CD14-positive monocyte (primary cell): Measurements from ENCODE around the gene CYP2C18. TPM values are rescaled to one million over a fixed set of nuclear protein-coding genes. Genes with fewer than 3 reads are reported as not detected.

Experiments
- DNase-seq, 3 donors: peaks; one replicate each; pipeline ENCODE4 v3.0.0-alpha.2; 2011 to 2022
- H2AFZ ChIP-seq: 2 replicates; pipeline ENCODE4 v1.6.0; 2012; ENCODE audit warnings: mild to moderate bottlenecking, low read depth, low read length, inconsistent platforms; ENCODE audit not compliant: insufficient read depth, poor library complexity, severe bottlenecking
- H3K27ac ChIP-seq, 2 donors: 1 replicate in 1 of 2; 2 replicates in 1 of 2; pipeline ENCODE4 v1.5.1; 2012 to 2013; ENCODE audit warnings: low read length in 2 of 2, control low read depth in 1 of 2, inconsistent platforms in 1 of 2, low read depth in 1 of 2, mild to moderate bottlenecking in 1 of 2
- H3K27me3 ChIP-seq, 2 donors: one replicate each; pipeline versions ENCODE4 v1.6.0 to v1.6.1; 2011 to 2013; ENCODE audit warnings: low read length in 2 of 2; ENCODE audit not compliant: control insufficient read depth in 2 of 2, insufficient read depth in 2 of 2
- H3K36me3 ChIP-seq, 2 donors: replicated peaks in 1 of 2; 1 replicate in 1 of 2; 2 replicates in 1 of 2; pipeline versions ENCODE4 v1.5.1 to v1.6.1; 2012 to 2013; ENCODE audit warnings: low read length in 2 of 2, control low read depth in 1 of 2, inconsistent platforms in 1 of 2, mild to moderate bottlenecking in 1 of 2; ENCODE audit not compliant: insufficient read depth in 2 of 2, control insufficient read depth in 1 of 2
- H3K4me1 ChIP-seq, 2 donors: 1 replicate in 1 of 2; 2 replicates in 1 of 2; pipeline versions ENCODE4 v1.5.1 to v1.6.1; 2012 to 2013; ENCODE audit warnings: low read length in 2 of 2, control low read depth in 1 of 2, inconsistent platforms in 1 of 2, mild to moderate bottlenecking in 1 of 2, moderate library complexity in 1 of 2; ENCODE audit not compliant: insufficient read depth in 2 of 2, control insufficient read depth in 1 of 2
- H3K4me2 ChIP-seq: replicated peaks from 2 replicates; pipeline ENCODE3; 2012; ENCODE audit warnings: low read length, moderate library complexity, mild to moderate bottlenecking; ENCODE audit not compliant: poor library complexity, severe bottlenecking; ENCODE audit errors: extremely low read depth
- H3K4me3 ChIP-seq, 3 experiments: fragments of 200-600 bp in 1 of 3; sonication (generic) in 1 of 3; replicated peaks in 1 of 3; 1 replicate in 2 of 3; 2 replicates in 1 of 3; pipeline ENCODE4 v1.5.1; 2011 to 2013; ENCODE audit warnings: low read length in 3 of 3, mild to moderate bottlenecking in 3 of 3, control low read depth in 2 of 3, low read depth in 2 of 3, inconsistent platforms in 1 of 3, moderate library complexity in 1 of 3
- H3K79me2 ChIP-seq: 2 replicates; pipeline ENCODE4 v1.6.0; 2012; ENCODE audit warnings: mild to moderate bottlenecking, control low read depth, inconsistent platforms, low read length, moderate library complexity; ENCODE audit not compliant: insufficient read depth
- H3K9ac ChIP-seq: 2 replicates; pipeline ENCODE4 v1.6.0; 2017; ENCODE audit warnings: low read length, mild to moderate bottlenecking; ENCODE audit not compliant: insufficient read depth, poor library complexity, severe bottlenecking
- H3K9me3 ChIP-seq, 2 donors: replicated peaks in 1 of 2; 1 replicate in 1 of 2; 2 replicates in 1 of 2; pipeline versions ENCODE4 v1.5.1 to v1.6.1; 2012 to 2013; ENCODE audit warnings: low read length in 2 of 2, control low read depth in 1 of 2; ENCODE audit not compliant: control insufficient read depth in 1 of 2, insufficient read depth in 1 of 2
- H4K20me1 ChIP-seq: 2 replicates; pipeline ENCODE4 v1.6.0; 2012; ENCODE audit warnings: mild to moderate bottlenecking, low read length, control low read depth, moderate library complexity; ENCODE audit not compliant: insufficient read depth
- H3K27ac Mint-ChIP-seq, 7 donors: one replicate each; pipeline ENCODE4 v1.8.0; 2020; ENCODE audit warnings: mild to moderate bottlenecking in 7 of 7, mixed read lengths in 7 of 7, moderate library complexity in 6 of 7, inconsistent platforms in 2 of 7
- H3K27me3 Mint-ChIP-seq, 3 donors: one replicate each; pipeline ENCODE4 v1.8.0; 2021 to 2022; ENCODE audit warnings: low read depth in 3 of 3, mild to moderate bottlenecking in 3 of 3, mixed read lengths in 3 of 3, moderate library complexity in 3 of 3, inconsistent platforms in 1 of 3
- H3K36me3 Mint-ChIP-seq, 2 donors: one replicate each; pipeline ENCODE4 v1.8.0; 2020; ENCODE audit warnings: mixed read lengths in 2 of 2, inconsistent platforms in 1 of 2, mild to moderate bottlenecking in 1 of 2
- H3K4me1 Mint-ChIP-seq: one replicate; pipeline ENCODE4 v1.8.0; 2020; ENCODE audit warnings: mild to moderate bottlenecking, mixed read lengths
- H3K4me3 Mint-ChIP-seq, 2 donors: one replicate each; pipeline ENCODE4 v1.8.0; 2020; ENCODE audit warnings: mild to moderate bottlenecking in 2 of 2, mixed read lengths in 2 of 2, moderate library complexity in 1 of 2
- H3K9me3 Mint-ChIP-seq, 7 donors: one replicate each; pipeline ENCODE4 v1.8.0; 2020 to 2022; ENCODE audit warnings: mixed read lengths in 7 of 7, mild to moderate bottlenecking in 6 of 7, moderate library complexity in 6 of 7, inconsistent platforms in 2 of 7
- CTCF ChIP-seq: fragments of 200-600 bp; IDR thresholded peaks from one replicate; pipeline ENCODE4 v1.8.0; 2022; ENCODE audit warnings: antibody characterized with exemption, mild to moderate bottlenecking
- WGBS: methylation state at CpG from one replicate; pipeline ENCODE4 v1.1.5; 2013; ENCODE audit warnings: missing lambda C conversion rate; ENCODE audit not compliant: insufficient coverage; 5-methylcytosine and 5-hydroxymethylcytosine counted together
- intact Hi-C, 2 donors: fragments of 100-400 bp; cut with micrococcal nuclease; formaldehyde crosslinking; loops; one replicate each; pipeline versions ENCODE4 v1.15.0 to v1.15.1; 2023
- polyA plus RNA-seq, 3 donors: library from polyadenylated mRNA; depleted of rRNA in 1 of 3; unstranded in 2 of 3; stranded (reverse) in 1 of 3; fragments of 300-500 nt in 2 of 3; fragments of >200 nt in 1 of 3; fragmentation: Illumina TruSeq in 2 of 3; gene quantifications; 1 replicate in 2 of 3; 2 replicates in 1 of 3; pipeline ENCODE4 v1.2.3, GENCODE V29; 2012 to 2021

CYP2C18 gene
- polyA plus RNA-seq, 3 donors = not detected

DNA sequence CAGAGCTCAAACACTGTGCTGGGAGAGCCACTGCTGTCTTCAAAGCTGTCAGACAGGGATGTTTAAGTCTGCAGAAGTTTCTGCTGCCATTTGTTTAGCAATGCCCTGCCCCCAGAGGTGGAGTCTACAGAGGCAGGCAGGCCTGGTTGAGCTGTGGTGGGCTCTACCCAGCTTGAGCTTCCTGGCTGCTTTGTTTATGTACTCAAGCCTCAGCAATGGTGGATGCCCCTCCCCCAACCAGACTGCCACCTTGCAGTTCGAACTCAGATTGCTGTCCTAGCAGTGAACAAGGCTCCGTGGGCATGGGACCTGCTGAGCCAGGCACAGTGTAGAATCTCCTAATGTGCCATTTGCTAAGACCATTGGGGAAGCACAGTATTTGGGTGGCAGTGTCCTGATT, 74.4 kb downstream of the CYP2C18 start:
- Mint-ChIP-seq H3K27me3 (peaks cover 0 to 1% (median 0%) of the 10 kb centered on the region in 3 donors), H3K36me3 (no peaks in the 10 kb centered on the region), H3K4me1 (no peaks in the 10 kb centered on the region), H3K9me3 (peaks cover 0 to 11% (median 3%) of the 10 kb centered on the region in 7 donors), H3K4me3 (no peak overlapping the region), H3K27ac (no peak overlapping the region)
- intact Hi-C loops = no loop called here
- Histone ChIP-seq H2AFZ (no peak overlapping the region), H3K79me2 (no peaks in the 10 kb centered on the region), H3K36me3 (no peaks in the 10 kb centered on the region), H3K9me3 (peaks cover 4 to 9% of the 10 kb centered on the region in 2 donors), H3K27me3 (no peaks in the 10 kb centered on the region), H3K4me1 (no peaks in the 10 kb centered on the region), H3K4me2 (no peak overlapping the region), H3K27ac (no peak overlapping the region), H4K20me1 (no peaks in the 10 kb centered on the region), H3K4me3 (no peak overlapping the region), H3K9ac (no peak overlapping the region)
- WGBS = 84% methylated on average over 2 of the region's 2 CpGs
- TF ChIP-seq CTCF = no peak
- DNase-seq = no peak

DNA sequence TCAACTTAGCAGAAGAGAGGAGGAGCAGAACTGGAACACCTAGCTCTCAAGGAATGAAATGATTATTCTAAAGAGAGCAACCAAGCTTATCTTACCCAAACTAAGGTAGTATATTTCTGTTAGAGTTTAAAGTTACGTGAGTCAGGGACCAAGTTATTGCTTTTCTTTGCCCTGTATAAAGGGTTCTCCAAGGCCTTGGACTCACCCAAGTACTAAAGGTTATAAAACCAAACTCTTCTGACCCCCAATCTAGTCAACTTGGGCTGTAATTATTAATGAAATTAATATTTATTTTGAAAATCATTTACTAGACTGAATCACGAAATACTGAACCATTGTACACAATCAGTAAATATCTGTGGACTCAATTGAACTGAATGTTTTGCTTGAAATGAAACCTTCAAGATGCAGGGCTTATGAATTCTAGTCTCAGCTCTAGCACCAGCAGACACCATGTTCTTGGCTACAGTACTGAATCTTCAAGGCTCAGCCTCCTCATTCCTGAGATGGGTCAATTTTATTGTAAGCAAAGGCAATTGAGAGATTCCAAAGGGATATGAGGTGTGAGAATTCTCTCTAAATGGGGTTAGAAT, 77.2 kb downstream of the CYP2C18 start:
- H4K20me1 ChIP-seq = no peaks in the 10 kb centered on the region
- H3K4me2 ChIP-seq = no peak overlapping the region
- H3K36me3 Mint-ChIP-seq = no peaks in the 10 kb centered on the region
- no peak overlapping the region for H3K4me3 Mint-ChIP-seq
- no peaks in the 10 kb centered on the region for H3K36me3 ChIP-seq
- H2AFZ ChIP-seq = no peak overlapping the region
- peaks cover 0 to 1% (median 0%) of the 10 kb centered on the region in 3 donors for H3K27me3 Mint-ChIP-seq
- no peak overlapping the region for H3K27ac ChIP-seq
- no peak for DNase-seq
- WGBS = no CpG with 5 or more reads among the region's 2 CpGs
- no peaks in the 10 kb centered on the region for H3K4me1 ChIP-seq
- intact Hi-C loops = no loop called here
- H3K4me1 Mint-ChIP-seq = no peaks in the 10 kb centered on the region
- no peak overlapping the region for H3K4me3 ChIP-seq
- H3K79me2 ChIP-seq = no peaks in the 10 kb centered on the region
- TF ChIP-seq CTCF = no peak
- H3K9me3 ChIP-seq = peaks cover 4 to 14% of the 10 kb centered on the region in 2 donors
- H3K27me3 ChIP-seq = no peaks in the 10 kb centered on the region
- peaks cover 0 to 14% (median 3%) of the 10 kb centered on the region in 7 donors for H3K9me3 Mint-ChIP-seq
- no peak overlapping the region for H3K9ac ChIP-seq
- no peak overlapping the region for H3K27ac Mint-ChIP-seq
